HEK293 (cell line): Measurements from ENCODE around the gene ITPA.

Experiments used
- CTCF ChIA-PET: fragments of 350-600 bp; formaldehyde crosslinking; extraction: SDS; loops from one replicate; lab custom pipeline; 2021; ENCODE audit warnings: antibody characterized with exemption; lab: Yijun Ruan, JAX
- POLR2A ChIA-PET: fragments of 300-600 bp; formaldehyde crosslinking; extraction: SDS; loops from one replicate; lab custom pipeline; 2020; ENCODE audit warnings: antibody characterized with exemption, inconsistent platforms; lab: Yijun Ruan, JAX
- H3K27ac ChIP-seq: fragments of 200-500 bp; sonication (Bioruptor generic); 2 replicates; pipeline ENCODE4 v1.5.1; 2014; ENCODE audit warnings: low read depth, low read length, control low read depth, inconsistent platforms; ENCODE audit errors: extremely low read depth
- H3K36me3 ChIP-seq, 2 experiments: fragments of 200-500 bp in 1 of 2; sonication (Bioruptor generic) in 1 of 2; 1 replicate in 1 of 2; 2 replicates in 1 of 2; pipeline ENCODE4 v1.5.1; 2014 to 2017; ENCODE audit warnings: inconsistent platforms in 2 of 2, low read length in 2 of 2; ENCODE audit not compliant: control insufficient read depth in 2 of 2, insufficient read depth in 1 of 2
- H3K4me1 ChIP-seq: fragments of 200-500 bp; sonication (Bioruptor generic); 2 replicates; pipeline ENCODE4 v1.5.1; 2014; ENCODE audit warnings: mild to moderate bottlenecking, low read length, inconsistent platforms; ENCODE audit not compliant: control insufficient read depth, insufficient read depth
- H3K4me3 ChIP-seq: 2 replicates; pipeline ENCODE4 v1.5.1; 2011; ENCODE audit warnings: low read depth, mild to moderate bottlenecking, control low read depth, low read length, moderate library complexity
- H3K9me3 ChIP-seq: fragments of 200-500 bp; sonication (Bioruptor generic); 2 replicates; pipeline ENCODE4 v1.5.1; 2014; ENCODE audit warnings: low read depth, low read length, inconsistent platforms; ENCODE audit not compliant: control insufficient read depth, insufficient read depth
- GLIS1 ChIP-seq: fragments of 450-650 bp; formaldehyde crosslinking; IDR thresholded peaks from 2 replicates; pipeline ENCODE4 v1.5.1; 2016; ENCODE audit warnings: missing biosample characterization, missing genetic modification characterization
- HOXA7 ChIP-seq: sonication (generic); formaldehyde crosslinking; IDR thresholded peaks from 2 replicates; pipeline ENCODE4 v1.8.1; 2022; ENCODE audit warnings: missing genetic modification reagents, borderline replicate concordance
- IKZF3 ChIP-seq: fragments of 450-650 bp; IDR thresholded peaks from 2 replicates; pipeline ENCODE4 v1.5.0; 2018; ENCODE audit warnings: missing biosample characterization, mild to moderate bottlenecking, missing genetic modification characterization, moderate library complexity
- OSR2 ChIP-seq: fragments of 450-650 bp; formaldehyde crosslinking; IDR thresholded peaks from 2 replicates; pipeline ENCODE4 v1.5.1; 2016; ENCODE audit warnings: missing biosample characterization, missing genetic modification characterization
- SP2 ChIP-seq: fragments of 450-650 bp; formaldehyde crosslinking; IDR thresholded peaks from 2 replicates; pipeline ENCODE4 v1.5.1; 2016; ENCODE audit warnings: missing biosample characterization, missing genetic modification characterization
- ZBTB17 ChIP-seq: fragments of 450-650 bp; formaldehyde crosslinking; IDR thresholded peaks from 2 replicates; pipeline ENCODE4 v1.5.1; 2016; ENCODE audit warnings: missing biosample characterization, missing genetic modification characterization
- ZBTB48 ChIP-seq: fragments of 450-650 bp; formaldehyde crosslinking; IDR thresholded peaks from 2 replicates; pipeline ENCODE4 v1.5.1; 2016; ENCODE audit warnings: missing biosample characterization, missing genetic modification characterization
- ZBTB8A ChIP-seq: fragments of 450-650 bp; formaldehyde crosslinking; IDR thresholded peaks from 2 replicates; pipeline ENCODE4 v1.5.1; 2016; ENCODE audit warnings: missing biosample characterization, missing genetic modification characterization
- ZEB2 ChIP-seq: fragments of 450-650 bp; formaldehyde crosslinking; IDR thresholded peaks from 2 replicates; pipeline ENCODE4 v1.5.1; 2016; ENCODE audit warnings: missing biosample characterization, missing genetic modification characterization
- ZFP37 ChIP-seq: fragments of 450-650 bp; formaldehyde crosslinking; IDR thresholded peaks from 2 replicates; pipeline ENCODE4 v1.5.1; 2016; ENCODE audit warnings: missing biosample characterization, missing genetic modification characterization
- ZNF155 ChIP-seq: fragments of 450-650 bp; formaldehyde crosslinking; IDR thresholded peaks from 2 replicates; pipeline ENCODE4 v1.5.1; 2016; ENCODE audit warnings: missing biosample characterization, missing genetic modification characterization
- ZNF202 ChIP-seq: fragments of 450-650 bp; formaldehyde crosslinking; IDR thresholded peaks from 2 replicates; pipeline ENCODE4 v1.5.1; 2016; ENCODE audit warnings: missing biosample characterization, missing genetic modification characterization, borderline replicate concordance
- ZNF311 ChIP-seq: fragments of 450-650 bp; formaldehyde crosslinking; IDR thresholded peaks from 2 replicates; pipeline ENCODE4 v1.5.1; 2017; ENCODE audit warnings: missing biosample characterization, missing genetic modification characterization, borderline replicate concordance
- ZNF544 ChIP-seq: fragments of 450-650 bp; formaldehyde crosslinking; IDR thresholded peaks from 2 replicates; pipeline ENCODE4 v1.5.0; 2017; ENCODE audit warnings: missing biosample characterization, missing genetic modification characterization
- ZNF777 ChIP-seq: fragments of 450-650 bp; formaldehyde crosslinking; IDR thresholded peaks from 2 replicates; pipeline ENCODE4 v1.5.1; 2017; ENCODE audit warnings: missing biosample characterization, missing genetic modification characterization, borderline replicate concordance
- ZNF792 ChIP-seq: fragments of 450-650 bp; formaldehyde crosslinking; IDR thresholded peaks from 2 replicates; pipeline ENCODE4 v1.5.1; 2016; ENCODE audit warnings: missing biosample characterization, missing genetic modification characterization
- TF ChIP-seq, protein P1 (sequence below): IDR thresholded peaks from 2 replicates; pipeline ENCODE4 v1.6.1; 2011; ENCODE audit warnings: mild to moderate bottlenecking, low read depth, low read length, borderline replicate concordance
- TF ChIP-seq, protein P2 (sequence below): fragments of 450-650 bp; formaldehyde crosslinking; IDR thresholded peaks from 2 replicates; pipeline ENCODE4 v1.5.1; 2017; ENCODE audit warnings: missing biosample characterization, missing genetic modification characterization
- TF ChIP-seq, protein P3 (sequence below): fragments of 450-650 bp; formaldehyde crosslinking; IDR thresholded peaks from 2 replicates; pipeline ENCODE4 v1.5.1; 2016; ENCODE audit warnings: missing biosample characterization, missing genetic modification characterization, borderline replicate concordance

Gene ITPA

DNA sequence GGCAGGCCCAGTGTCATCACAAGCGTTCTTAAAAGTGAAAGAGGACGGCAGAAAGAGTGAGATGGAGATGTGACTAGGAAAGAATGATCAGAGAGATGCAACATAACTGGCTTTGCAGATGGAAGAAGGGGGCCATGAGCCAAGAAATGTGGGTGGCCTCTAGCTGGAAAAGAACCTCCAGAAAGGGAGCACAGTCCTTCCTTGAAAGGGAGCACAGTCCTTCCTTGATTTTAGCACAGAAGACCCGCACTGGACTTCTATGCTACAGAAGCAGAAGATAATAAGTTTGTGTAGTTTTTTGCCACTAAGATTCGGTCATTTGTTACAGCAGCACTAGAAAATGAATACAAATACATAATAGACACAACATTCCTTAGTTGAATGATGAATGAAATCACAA, 29.0 kb upstream of the ITPA start (continued):
- TF ChIP-seq, protein P1, sequence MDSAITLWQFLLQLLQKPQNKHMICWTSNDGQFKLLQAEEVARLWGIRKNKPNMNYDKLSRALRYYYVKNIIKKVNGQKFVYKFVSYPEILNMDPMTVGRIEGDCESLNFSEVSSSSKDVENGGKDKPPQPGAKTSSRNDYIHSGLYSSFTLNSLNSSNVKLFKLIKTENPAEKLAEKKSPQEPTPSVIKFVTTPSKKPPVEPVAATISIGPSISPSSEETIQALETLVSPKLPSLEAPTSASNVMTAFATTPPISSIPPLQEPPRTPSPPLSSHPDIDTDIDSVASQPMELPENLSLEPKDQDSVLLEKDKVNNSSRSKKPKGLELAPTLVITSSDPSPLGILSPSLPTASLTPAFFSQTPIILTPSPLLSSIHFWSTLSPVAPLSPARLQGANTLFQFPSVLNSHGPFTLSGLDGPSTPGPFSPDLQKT = no peak
- TF ChIP-seq, all 188 proteins: peak for 0

DNA sequence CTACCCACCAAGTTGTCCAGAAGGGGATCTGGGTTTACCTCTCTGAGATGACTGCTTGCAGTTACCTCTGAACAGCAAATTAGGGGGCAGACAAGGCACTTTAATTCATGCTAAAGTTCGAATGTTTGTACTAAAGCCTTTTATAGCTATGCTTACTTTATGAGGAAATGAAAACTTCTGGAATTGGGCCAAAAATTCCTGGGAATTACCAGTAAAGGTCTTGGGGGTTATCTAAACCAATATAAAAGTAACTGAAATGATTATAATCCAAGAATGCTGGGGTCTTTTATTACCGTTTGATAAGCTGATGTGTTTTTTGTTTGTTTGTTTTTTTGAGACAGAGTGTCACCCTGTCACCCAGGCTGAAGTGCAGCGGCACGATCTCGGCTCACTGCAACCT, 28.0 kb upstream of the ITPA start:
- POLR2A ChIA-PET = no interaction called here
- Histone ChIP-seq H3K4me3 (no peak overlapping the region), H3K4me1 (peaks cover 9% of the 10 kb centered on the region), H3K27ac (no peak overlapping the region), H3K9me3 (no peaks in the 10 kb centered on the region), H3K36me3 (peaks cover 0 to 2% of the 10 kb centered on the region in 2 experiments; a peak in 1 of 3 replicates)
- CTCF ChIA-PET = interaction anchor here (0.5 kb wide), 1 partner anchor 10 kb away, joined by 3 read pairs; no protein-coding TSS in a partner anchor
- TF ChIP-seq ZBTB8A (tag by site-specific recombination) = 0 out of 2 replicates have a peak, but pooled peaks have one; percentile 21
- TF ChIP-seq, protein P2, sequence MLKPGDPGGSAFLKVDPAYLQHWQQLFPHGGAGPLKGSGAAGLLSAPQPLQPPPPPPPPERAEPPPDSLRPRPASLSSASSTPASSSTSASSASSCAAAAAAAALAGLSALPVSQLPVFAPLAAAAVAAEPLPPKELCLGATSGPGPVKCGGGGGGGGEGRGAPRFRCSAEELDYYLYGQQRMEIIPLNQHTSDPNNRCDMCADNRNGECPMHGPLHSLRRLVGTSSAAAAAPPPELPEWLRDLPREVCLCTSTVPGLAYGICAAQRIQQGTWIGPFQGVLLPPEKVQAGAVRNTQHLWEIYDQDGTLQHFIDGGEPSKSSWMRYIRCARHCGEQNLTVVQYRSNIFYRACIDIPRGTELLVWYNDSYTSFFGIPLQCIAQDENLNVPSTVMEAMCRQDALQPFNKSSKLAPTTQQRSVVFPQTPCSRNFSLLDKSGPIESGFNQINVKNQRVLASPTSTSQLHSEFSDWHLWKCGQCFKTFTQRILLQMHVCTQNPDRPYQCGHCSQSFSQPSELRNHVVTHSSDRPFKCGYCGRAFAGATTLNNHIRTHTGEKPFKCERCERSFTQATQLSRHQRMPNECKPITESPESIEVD (tag by site-specific recombination) = peak; percentile 71
- TF ChIP-seq SP2 (tag by site-specific recombination) = no peak
- TF ChIP-seq ZBTB17 = peak; percentile 19; the same call in 1 of the 2 replicates
- peak; percentile 76 for TF ChIP-seq IKZF3 (tag by site-specific recombination)
- no peak for TF ChIP-seq ZNF792 (tag by site-specific recombination)
- TF ChIP-seq ZNF544 (tag by site-specific recombination) = no peak
- TF ChIP-seq, protein P3, sequence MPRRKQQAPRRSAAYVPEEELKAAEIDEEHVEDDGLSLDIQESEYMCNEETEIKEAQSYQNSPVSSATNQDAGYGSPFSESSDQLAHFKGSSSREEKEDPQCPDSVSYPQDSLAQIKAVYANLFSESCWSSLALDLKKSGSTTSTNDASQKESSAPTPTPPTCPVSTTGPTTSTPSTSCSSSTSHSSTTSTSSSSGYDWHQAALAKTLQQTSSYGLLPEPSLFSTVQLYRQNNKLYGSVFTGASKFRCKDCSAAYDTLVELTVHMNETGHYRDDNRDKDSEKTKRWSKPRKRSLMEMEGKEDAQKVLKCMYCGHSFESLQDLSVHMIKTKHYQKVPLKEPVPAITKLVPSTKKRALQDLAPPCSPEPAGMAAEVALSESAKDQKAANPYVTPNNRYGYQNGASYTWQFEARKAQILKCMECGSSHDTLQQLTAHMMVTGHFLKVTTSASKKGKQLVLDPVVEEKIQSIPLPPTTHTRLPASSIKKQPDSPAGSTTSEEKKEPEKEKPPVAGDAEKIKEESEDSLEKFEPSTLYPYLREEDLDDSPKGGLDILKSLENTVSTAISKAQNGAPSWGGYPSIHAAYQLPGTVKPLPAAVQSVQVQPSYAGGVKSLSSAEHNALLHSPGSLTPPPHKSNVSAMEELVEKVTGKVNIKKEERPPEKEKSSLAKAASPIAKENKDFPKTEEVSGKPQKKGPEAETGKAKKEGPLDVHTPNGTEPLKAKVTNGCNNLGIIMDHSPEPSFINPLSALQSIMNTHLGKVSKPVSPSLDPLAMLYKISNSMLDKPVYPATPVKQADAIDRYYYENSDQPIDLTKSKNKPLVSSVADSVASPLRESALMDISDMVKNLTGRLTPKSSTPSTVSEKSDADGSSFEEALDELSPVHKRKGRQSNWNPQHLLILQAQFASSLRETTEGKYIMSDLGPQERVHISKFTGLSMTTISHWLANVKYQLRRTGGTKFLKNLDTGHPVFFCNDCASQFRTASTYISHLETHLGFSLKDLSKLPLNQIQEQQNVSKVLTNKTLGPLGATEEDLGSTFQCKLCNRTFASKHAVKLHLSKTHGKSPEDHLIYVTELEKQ (tag by site-specific recombination) = 0 out of 2 replicates have a peak, but pooled peaks have one; percentile 41
- TF ChIP-seq GLIS1 (tag by site-specific recombination) = 0 out of 2 replicates have a peak, but pooled peaks have one; percentile 39
- peak; percentile 43; the same call in 1 of the 2 replicates for TF ChIP-seq OSR2 (tag by site-specific recombination)
- no peak for TF ChIP-seq HOXA7 (CRISPR knock-in tag)
- no peak for TF ChIP-seq ZNF311 (tag by site-specific recombination)
- no peak for TF ChIP-seq ZNF202 (tag by site-specific recombination)
- no peak for TF ChIP-seq ZBTB48
- no peak for TF ChIP-seq ZNF777 (tag by site-specific recombination)
- TF ChIP-seq ZEB2 (tag by site-specific recombination) = 0 out of 2 replicates have a peak, but pooled peaks have one; percentile 39
- no peak for TF ChIP-seq ZFP37
- TF ChIP-seq ZNF155 (tag by site-specific recombination) = no peak
